SU-DHL-6 (cell line): ENCODE measurements around the gene FAM237B.

Experiments
- CTCF ChIP-seq: fragments of 200-600 bp; sonication (generic); IDR thresholded peaks from one replicate; pipeline ENCODE4 v1.5.1; 2017; ENCODE audit warnings: antibody characterized with exemption, mild to moderate bottlenecking, low read length, moderate library complexity; ENCODE audit not compliant: insufficient read depth, poor library complexity, severe bottlenecking
- EZH2phosphoT487 ChIP-seq: fragments of 200-600 bp; sonication (generic), shearing (Covaris generic); conservative IDR thresholded peaks from 2 replicates; pipeline ENCODE4 v1.6.1; 2018; ENCODE audit warnings: mild to moderate bottlenecking, antibody characterized with exemption, low read length, moderate library complexity, mixed read lengths

DNA sequence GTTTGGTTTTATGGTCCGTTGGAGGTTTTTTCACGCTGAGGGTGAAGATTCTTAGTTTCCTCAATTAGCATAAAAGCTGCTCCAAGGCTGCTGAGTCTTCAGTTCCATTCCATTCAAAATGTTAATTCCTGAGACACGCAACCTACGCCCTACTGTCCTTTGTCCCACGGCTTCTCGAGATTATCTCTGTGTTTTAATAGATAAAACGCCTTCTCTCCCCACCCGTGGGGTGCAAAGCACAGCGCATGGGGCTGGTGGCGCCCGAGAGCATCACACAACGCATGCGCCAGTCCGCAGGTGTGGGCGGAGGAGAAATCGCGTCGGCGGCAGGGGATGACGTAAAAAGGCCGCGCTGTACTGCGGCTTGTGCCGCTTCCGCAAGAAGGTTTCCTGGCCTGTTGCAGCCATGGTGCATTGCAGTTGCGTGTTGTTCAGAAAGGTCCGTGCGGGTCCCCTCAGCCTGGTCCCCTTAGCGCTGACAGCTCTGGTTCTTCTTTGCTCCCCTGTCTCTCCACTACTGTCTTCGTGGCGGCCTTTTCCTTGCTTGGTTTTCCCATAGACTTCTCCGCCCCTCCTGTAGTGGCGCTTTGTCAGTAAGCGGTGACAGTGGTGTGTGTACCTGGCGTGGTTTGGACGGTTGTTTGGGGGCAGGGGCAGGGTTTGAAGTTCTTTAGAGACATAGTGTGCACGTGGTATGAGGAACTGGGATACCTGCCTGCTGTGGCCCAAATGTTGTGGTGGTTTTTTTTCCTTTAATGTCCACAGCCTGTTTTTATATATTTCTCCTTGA, 25.4 kb upstream of the FAM237B start, which contains the start of gene GTPBP10:
- TF ChIP-seq CTCF: peak; percentile 89
- TF ChIP-seq EZH2phosphoT487: no peak
